Measurements from ENCODE around the gene CLMN.
"Not testable (repeated sequence)": the region's sequence is repeated elsewhere in the genome, so short reads cannot be mapped to it uniquely, and the experiment has no call there.

The CLMN gene

GRCh38 chr14:95218006-95218405 lies 101.7 kb downstream of the CLMN start:
- DNase-seq (ENCODE audit: low read depth): no peak

GRCh38 chr14:95217391-95217900 lies 102.3 kb downstream of the CLMN start:
- no peak for DNase-seq (ENCODE audit: low read depth)

- DNase-seq (ENCODE audit: low read depth): no peak
These were observed 103.7 kb downstream of the CLMN start for GRCh38 chr14:95216008-95216407.

GRCh38 chr14:95215094-95215725 lies 104.5 kb downstream of the CLMN start:
- DNase-seq (ENCODE audit: low read depth): no peak

GRCh38 chr14:95213774-95214173 lies 105.9 kb downstream of the CLMN start:
- no peak for DNase-seq (ENCODE audit: low read depth)

GRCh38 chr14:95211721-95212504 lies 107.8 kb downstream of the CLMN start:
- no peak for DNase-seq (ENCODE audit: low read depth)

GRCh38 chr14:95210699-95211098 lies 109.0 kb downstream of the CLMN start:
- no peak for DNase-seq (ENCODE audit: low read depth)

GRCh38 chr14:95208598-95208997 lies 111.1 kb downstream of the CLMN start:
- DNase-seq (ENCODE audit: low read depth): no peak

- no peak for DNase-seq (ENCODE audit: low read depth)
These were observed 112.1 kb downstream of the CLMN start for GRCh38 chr14:95207475-95208233.

- no peak for DNase-seq (ENCODE audit: low read depth)
These were observed 113.2 kb downstream of the CLMN start for GRCh38 chr14:95206534-95206933.

- DNase-seq (ENCODE audit: low read depth): no peak
These were observed 115.0 kb downstream of the CLMN start for GRCh38 chr14:95204705-95205104.

- not testable (repeated sequence) for DNase-seq (ENCODE audit: low read depth)
These were observed 118.0 kb downstream of the CLMN start for GRCh38 chr14:95201745-95202144.

GRCh38 chr14:95200404-95200803 lies 119.3 kb downstream of the CLMN start:
- DNase-seq (ENCODE audit: low read depth): no peak

GRCh38 chr14:95199298-95199983 lies 120.3 kb downstream of the CLMN start:
- DNase-seq (ENCODE audit: low read depth): no peak

- DNase-seq (ENCODE audit: low read depth): no peak
These were observed 121.4 kb downstream of the CLMN start for GRCh38 chr14:95198320-95198719.

- DNase-seq (ENCODE audit: low read depth): no peak
These were observed 122.2 kb downstream of the CLMN start for GRCh38 chr14:95197551-95197950.

- no peak for DNase-seq (ENCODE audit: low read depth)
These were observed 122.7 kb downstream of the CLMN start for GRCh38 chr14:95196826-95197545.

GRCh38 chr14:95196268-95196667 lies 123.4 kb downstream of the CLMN start:
- DNase-seq (ENCODE audit: low read depth): no peak

GRCh38 chr14:95195031-95195430 lies 124.7 kb downstream of the CLMN start:
- no peak for DNase-seq (ENCODE audit: low read depth)

- DNase-seq (ENCODE audit: low read depth): no peak
These were observed 126.6 kb downstream of the CLMN start for GRCh38 chr14:95193081-95193480.

GRCh38 chr14:95192311-95192710 lies 127.4 kb downstream of the CLMN start:
- no peak for DNase-seq (ENCODE audit: low read depth)
